22Rv1 (cell line): Measurements from ENCODE around the gene CORO2B.

Experiments used
- CTCF ChIP-seq: fragments of 450-650 bp; IDR thresholded peaks from 2 replicates; pipeline ENCODE4 v1.5.1; 2017; ENCODE audit warnings: mild to moderate bottlenecking
- ZFX ChIP-seq: fragments of 450-650 bp; IDR thresholded peaks from 2 replicates; pipeline ENCODE4 v1.6.1; 2017; ENCODE audit warnings: antibody characterized with exemption, borderline replicate concordance

DNA sequence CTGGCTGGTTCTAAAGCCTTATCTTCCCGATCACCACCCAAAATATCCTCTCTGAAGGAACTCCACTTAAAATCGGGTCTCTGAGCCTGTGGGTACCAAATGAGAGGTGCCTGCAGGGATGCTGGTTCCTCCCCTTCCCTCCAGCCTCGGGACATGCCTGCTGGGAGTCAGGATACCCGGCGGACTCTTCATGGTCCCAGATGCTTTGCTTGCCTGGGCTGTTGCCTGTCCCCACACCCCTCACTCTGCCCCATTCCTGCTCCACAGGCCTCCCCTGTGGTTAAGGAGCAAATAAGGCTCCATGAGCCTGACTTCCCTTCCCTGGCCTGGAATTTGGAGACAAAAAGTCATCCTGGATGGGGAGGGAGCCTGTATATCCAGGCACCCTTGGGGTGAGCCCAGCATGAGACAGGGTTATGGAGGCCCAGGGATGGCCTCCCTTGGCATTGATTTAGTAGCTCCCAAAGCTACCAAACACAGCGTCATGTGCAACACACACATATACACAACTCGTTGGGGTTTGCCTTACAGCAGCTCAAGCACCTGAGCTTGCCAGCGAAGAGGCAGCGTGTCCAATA, 12.3 kb upstream of the CORO2B start:
- TF ChIP-seq CTCF (no peak), ZFX (no peak)
